Caki2 (cell line): ENCODE results near the gene ZDHHC22. TPM values are rescaled to one million over a fixed set of nuclear protein-coding genes. Genes with fewer than 3 reads are reported as not detected.

ENCODE experiments used
- DNase-seq: peaks from one replicate; pipeline ENCODE4 v3.0.0-alpha.2; 2015; ENCODE audit warnings: low read depth
- in situ Hi-C: cut with HindIII; loops from 2 replicates; pipeline ENCODE4 v1.10.0; 2016; ENCODE audit warnings: low sequenced_read_pairs, low pct_unique_long_range_greater_than_20kb, mixed read lengths
- total RNA-seq: library from RNA; depleted of rRNA; stranded (reverse); fragments of >200 nt; shearing (Covaris generic); gene quantifications from 2 replicates; pipeline ENCODE4 v1.2.3, GENCODE V29; 2014; ENCODE audit warnings: low replicate concordance

The ZDHHC22 gene
- total RNA-seq, 1 experiment from 2014 or later = 0.03 TPM

DNA sequence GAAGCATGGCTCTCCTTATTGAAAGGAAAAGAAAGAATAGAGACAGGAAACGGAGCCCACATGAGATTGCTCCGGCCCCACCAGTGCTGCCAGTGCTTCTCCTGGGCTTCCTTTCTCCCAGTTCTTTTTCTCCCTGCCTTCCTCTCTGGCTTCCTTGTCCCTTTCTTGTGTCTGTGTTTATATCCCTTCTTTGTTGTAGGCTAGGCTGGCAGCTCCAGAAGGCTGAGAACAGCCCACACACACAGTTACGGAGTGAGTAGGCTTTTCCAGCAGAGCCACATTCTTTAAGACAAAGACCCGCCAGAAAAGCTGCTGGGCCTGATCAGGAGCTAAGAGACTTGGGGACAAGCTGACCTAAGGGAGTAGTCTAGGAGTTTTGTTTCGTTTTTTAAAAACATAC, 30.6 kb downstream of the ZDHHC22 start:
- in situ Hi-C loops = no loop called here
- DNase-seq = no peak

DNA sequence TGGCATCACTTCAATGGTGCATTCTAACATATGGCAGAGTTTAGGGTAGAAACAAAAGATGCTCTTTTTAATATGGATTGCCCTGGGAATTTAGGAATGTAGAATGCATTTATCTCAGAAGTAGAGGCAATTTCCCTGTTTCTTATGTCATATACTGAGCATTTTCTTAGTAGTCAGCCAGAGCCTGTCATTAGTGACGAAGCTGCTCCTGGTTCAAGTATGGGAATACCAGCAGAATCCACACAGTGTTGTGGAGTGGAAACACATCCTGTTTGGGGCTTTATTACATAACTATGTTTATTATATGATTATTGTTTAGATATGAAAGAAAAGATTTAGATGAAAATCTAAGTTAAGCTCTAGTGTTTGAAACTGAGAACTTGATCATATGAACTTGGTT, 31.3 kb downstream of the ZDHHC22 start:
- in situ Hi-C loops = no loop called here
- no peak for DNase-seq

DNA sequence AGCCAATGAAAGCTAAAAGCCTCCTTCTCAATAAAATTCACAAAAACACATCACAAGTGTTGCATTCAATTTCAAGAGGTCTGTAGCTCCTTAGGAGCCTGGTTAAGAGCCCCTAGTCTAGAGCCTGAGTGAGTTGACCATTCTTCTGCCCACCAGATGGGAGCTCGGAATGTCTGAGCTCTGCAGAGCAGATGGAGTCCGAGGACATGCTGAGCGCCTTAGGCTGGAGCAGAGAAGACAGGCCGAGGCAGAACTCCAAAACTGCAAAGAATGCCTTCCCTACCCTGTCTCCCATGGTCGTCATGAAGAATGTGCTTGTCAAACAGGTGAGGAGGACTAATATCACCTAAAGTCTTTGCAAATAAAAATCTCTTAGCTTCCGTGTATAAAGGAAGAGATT, 31.9 kb downstream of the ZDHHC22 start:
- DNase-seq = no peak
- in situ Hi-C loops = no loop called here

GRCh38 chr14:77108753-77109152, 32.8 kb downstream of the ZDHHC22 start:
- no peak for DNase-seq
- in situ Hi-C loops = no loop called here

- in situ Hi-C loops = no loop called here
- DNase-seq = no peak
Measured at GRCh38 chr14:77107228-77107627, 34.4 kb downstream of the ZDHHC22 start.

GRCh38 chr14:77106666-77107065, 34.9 kb downstream of the ZDHHC22 start:
- in situ Hi-C loops = no loop called here
- no peak for DNase-seq

DNA sequence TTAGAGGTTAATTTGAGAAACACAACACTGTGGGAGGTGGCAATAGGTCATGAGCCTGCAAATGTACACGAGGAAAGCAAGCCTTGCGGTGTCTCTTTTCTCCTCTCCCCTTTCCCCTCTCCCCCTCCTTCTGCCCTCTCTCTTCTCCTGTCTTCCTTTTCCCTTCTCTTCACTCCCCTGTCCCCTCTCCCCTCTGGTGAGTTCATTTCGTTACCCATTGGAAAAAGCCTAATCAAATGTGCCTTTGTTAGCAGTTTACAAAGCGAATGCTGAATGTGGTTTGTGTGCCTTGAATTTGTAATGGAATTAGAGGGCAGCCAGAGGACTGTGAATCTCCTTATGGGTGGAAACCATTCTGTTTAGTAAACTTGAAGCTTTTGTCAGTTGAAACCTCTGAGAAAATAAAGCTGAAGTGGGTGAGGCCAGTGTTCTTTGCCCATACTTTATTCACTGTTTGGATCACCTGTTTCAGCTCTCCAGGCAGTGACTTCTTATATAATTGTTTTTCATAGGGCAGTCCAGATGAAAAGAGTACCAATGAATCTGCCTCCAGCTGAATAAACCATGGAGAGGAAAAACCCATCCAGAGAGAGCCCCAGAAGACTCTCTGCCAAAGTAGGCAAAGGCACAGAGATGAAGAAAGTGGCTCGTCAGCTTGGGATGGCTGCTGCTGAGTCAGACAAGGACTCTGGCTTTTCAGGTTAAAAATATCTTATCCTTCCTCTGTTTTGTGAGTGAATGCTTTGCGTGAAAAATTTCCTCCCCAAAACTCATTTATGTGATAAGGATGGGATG, 36.2 kb downstream of the ZDHHC22 start:
- in situ Hi-C loops = no loop called here

GRCh38 chr14:77104393-77104792, 37.2 kb downstream of the ZDHHC22 start:
- DNase-seq = no peak
- in situ Hi-C loops = no loop called here

More for the DNA sequence above, 36.2 kb downstream of the ZDHHC22 start:
- no peak for DNase-seq

DNA sequence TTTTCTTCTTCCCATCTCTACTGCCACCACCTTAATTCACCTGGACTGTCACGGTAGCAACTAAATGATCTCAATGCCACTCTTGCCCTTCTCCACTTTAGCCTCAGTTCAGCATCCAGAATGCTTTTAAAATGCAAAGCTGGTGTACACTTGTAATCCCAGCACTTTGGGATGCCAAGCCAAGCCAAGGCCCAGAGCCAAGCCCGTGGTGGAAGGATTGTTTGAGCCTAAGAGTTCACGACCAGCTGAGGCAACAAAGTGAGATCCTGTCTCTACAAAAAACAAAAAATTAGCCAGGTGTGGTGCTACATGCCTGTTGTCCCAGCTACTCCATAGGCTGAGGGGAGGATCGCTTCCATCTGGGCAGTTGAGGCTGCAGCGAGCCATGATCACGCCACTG, 37.6 kb downstream of the ZDHHC22 start:
- no peak for DNase-seq
- in situ Hi-C loops = no loop called here

GRCh38 chr14:77103475-77103874, 38.1 kb downstream of the ZDHHC22 start:
- in situ Hi-C loops = no loop called here
- no peak for DNase-seq

GRCh38 chr14:77102154-77102553, 39.4 kb downstream of the ZDHHC22 start:
- in situ Hi-C loops = no loop called here

DNA sequence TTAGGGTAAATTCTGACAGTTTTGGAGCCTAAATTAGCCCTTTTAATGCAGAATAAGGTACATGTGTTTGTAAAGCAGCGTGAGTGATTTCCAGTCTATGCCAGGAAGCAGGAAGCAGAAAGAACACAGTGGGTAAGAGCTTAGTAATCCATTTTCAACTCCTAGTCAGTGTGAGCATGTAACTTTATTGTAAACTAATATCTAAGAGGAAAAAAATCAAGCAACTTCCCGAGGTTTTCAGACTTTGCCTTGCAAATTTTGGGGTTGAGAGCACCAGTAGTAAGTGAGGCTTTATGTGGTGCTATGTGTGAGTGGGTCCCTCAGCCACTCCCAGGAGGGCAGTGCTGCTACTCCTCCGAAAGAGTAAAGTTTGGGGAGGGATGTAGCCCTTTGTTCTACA, 40.6 kb downstream of the ZDHHC22 start:
- no peak for DNase-seq
- in situ Hi-C loops = no loop called here

More at GRCh38 chr14:77102154-77102553, 39.4 kb downstream of the ZDHHC22 start:
- no peak for DNase-seq

GRCh38 chr14:77099425-77100167, 42.0 kb downstream of the ZDHHC22 start:
- in situ Hi-C loops = no loop called here
- no peak for DNase-seq

GRCh38 chr14:77098529-77099353, 42.9 kb downstream of the ZDHHC22 start:
- in situ Hi-C loops = no loop called here
- no peak for DNase-seq

GRCh38 chr14:77097700-77098528, 43.7 kb downstream of the ZDHHC22 start, which contains the start of gene CIPC:
Gene CIPC (plus strand): TSS chr14:77098258. CDS start chr14:77105709, 7,451 bp downstream.
- in situ Hi-C loops = no loop called here
- peak; percentile 98 for DNase-seq

DNA sequence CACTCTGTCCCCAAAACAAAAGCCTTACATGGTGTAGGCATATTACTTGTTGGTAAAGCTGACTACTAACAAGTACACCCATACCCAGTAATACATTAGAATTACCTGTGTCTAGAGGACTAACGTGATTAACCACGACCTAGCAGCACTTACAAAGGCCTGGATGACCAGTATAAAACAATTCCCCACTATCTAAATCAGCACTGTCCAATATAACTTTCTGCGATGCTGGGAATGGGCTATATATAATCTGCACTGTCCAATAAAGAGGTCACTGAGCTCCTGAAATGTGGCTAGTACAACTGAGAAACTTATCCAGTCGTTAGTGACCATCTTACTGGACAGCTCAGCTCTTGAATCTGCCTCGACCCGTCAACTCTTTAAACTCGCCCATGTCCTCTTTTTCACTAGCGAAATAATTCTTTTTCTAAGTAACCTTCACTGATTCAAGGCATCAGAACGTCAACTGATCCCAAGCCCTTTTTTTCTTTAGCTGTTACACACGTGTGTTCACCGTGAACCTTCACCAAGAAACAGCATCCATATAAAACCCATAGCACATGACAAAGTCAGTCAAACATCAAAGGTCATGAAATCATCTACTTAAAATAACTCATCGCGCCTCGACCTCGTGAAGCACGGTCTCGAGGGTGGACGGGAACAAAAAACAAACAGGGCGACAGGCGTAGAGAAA, 44.4 kb downstream of the ZDHHC22 start:
- in situ Hi-C loops = no loop called here
- no peak for DNase-seq

- in situ Hi-C loops = no loop called here
- peak; percentile 38 for DNase-seq
Measured at GRCh38 chr14:77094672-77095284, 46.8 kb downstream of the ZDHHC22 start.
